Right hindlimb (tissue), 1 donor: ENCODE measurements around the gene OCA2.

ENCODE experiments used
- DNase-seq: peaks from one replicate; pipeline ENCODE4 v3.0.0-alpha.2; 2018

Gene OCA2

DNA sequence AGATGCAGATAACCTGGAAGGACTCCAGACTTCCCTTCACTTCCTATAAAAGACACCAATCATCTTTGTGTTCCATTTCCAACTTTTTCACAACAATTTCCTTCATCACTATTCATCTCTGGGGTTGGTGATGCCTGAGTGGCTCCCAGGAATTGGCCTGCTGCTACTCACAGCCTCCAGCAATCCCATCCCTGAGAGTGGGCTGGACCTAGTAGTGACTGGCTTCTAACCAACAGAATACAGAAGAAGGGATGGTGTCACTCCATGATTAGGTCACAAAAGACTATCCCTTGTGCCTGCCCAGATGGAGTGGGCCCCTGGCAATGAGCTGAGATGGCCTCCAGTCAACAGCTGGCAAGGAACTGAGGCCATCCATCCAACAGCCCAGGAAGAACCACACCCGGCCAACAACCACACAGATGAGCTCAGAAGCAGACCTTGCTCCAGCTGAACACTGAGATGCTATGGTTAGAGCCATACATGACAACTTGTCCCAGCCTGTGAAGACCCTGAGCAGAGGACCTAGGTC, 20.9 kb downstream of the OCA2 start:
- no peak for DNase-seq

DNA sequence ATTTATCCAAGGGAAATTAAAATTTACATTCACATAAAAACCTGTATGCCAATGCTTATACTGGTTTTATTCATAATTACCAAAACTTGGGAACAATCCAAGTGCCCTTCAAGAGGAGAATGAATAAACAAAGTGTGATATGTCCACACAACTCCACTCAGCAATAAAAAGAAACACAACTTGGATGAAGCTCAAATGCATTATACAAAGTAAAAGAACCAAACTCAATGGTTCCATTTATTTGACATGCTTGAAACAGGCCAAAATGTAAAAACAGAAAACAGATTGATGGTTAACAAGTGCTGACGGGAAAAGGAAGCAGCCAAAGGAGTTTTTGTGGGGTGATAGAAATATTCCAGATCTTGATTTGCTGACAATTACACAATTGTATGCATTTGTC, 23.5 kb downstream of the OCA2 start:
- no peak for DNase-seq

DNA sequence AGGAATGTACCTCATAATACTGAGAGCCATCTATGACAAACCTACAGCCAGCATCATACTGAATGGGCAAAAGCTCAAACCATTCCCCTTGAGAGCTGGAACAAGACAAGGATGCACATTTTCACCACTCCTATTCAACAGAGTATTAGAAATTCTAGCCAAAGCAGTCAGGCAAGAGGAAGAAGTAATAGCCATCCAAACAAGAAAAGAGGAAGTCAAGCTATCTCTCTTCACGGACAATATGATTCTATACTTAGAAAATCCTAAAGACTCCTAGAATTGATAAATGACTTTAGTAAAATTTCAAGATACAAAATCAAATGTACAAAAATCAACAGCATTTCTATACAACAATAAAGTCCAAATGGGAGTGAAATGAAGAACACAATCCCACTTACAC, 30.2 kb downstream of the OCA2 start:
- no peak for DNase-seq

DNA sequence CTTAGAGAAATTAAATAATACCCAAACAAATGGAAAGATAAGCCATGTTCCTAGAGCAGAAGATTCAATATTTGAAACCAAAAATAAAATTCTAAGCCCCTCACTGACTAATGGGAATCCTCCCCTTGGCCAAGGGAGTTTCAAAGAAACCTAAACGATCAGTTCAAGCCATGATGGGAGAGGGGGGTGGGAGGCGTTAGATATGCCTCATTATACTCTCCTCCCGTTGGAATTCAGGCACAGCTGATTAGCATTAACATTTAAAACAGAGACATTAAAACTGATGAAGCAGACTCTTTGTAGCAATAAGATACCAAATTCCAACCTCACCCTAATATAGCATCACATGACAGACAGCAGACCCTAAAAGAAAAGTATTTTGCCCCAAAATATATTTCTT, 32.9 kb downstream of the OCA2 start:
- DNase-seq = no peak

GRCh38 chr15:28060005-28060404, 39.1 kb downstream of the OCA2 start:
- DNase-seq = no peak

- no peak for DNase-seq
These were observed 41.0 kb downstream of the OCA2 start for GRCh38 chr15:28058082-28058481.

DNA sequence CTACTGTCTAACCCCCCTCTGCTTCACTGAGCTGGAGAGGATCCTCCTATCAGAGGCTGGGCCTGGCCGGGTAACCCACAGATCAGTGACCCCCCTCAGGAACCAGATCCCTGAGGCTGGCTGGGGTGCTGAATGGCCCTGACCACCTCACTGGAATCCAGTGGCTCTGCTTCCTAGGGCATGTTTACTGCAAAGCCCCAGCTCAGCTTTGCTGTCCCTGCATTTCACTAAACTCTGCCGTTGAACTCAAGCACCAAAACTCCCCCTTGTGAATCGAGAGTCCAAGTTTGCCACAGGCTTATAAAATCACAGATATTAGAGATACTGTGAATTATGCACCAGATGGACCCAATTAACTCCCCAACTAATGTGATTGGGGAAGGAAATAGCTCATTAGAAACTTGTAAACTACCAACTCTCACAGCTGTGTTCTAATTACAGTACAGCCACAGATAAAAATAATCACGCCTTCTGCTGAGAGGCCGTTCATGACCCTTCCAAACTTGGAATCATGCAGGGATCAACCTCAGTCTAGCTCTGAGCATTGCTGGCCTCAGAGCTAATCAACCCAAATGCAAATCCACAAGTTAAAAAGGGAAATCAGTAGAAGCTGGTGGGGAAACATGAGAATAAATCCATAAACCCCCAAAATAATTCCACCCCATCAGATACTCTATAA, 47.0 kb downstream of the OCA2 start:
- no peak for DNase-seq

DNA sequence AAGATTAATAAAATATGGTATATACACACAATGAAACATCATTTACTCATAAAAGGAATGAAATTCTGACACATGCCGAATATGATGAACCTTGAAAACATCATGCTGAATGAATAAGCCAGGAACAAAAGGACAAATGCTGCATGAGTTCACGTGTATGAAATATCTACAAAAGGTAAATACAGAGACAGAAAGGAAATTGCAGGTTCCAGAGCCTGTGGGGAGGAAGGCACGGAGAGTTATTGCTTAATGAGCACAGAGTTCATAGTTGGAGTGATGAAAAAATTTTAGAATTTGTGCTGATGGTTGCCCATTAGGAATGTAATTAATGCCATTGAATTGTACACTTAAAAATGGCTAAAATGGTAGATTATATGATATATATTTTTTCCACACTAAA, 49.5 kb downstream of the OCA2 start:
- no peak for DNase-seq

DNA sequence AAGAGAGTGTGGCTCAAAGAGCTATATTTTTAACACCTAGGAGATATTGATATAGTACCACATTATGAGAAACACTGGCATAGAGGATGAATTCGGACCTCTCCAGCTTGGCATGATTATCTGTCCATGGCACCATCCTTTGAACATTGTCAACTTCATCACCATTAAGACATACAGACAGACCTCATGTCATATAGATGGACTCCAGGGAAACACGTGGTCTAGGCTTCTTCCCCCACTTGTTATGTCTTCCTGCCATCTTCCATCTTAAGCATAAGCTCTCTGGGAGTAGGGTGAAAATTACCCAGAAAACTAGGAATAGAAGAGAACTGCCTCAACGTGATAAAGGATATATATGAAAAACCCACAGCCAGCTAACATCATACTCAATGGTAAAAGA, 51.8 kb downstream of the OCA2 start:
- DNase-seq = no peak

DNA sequence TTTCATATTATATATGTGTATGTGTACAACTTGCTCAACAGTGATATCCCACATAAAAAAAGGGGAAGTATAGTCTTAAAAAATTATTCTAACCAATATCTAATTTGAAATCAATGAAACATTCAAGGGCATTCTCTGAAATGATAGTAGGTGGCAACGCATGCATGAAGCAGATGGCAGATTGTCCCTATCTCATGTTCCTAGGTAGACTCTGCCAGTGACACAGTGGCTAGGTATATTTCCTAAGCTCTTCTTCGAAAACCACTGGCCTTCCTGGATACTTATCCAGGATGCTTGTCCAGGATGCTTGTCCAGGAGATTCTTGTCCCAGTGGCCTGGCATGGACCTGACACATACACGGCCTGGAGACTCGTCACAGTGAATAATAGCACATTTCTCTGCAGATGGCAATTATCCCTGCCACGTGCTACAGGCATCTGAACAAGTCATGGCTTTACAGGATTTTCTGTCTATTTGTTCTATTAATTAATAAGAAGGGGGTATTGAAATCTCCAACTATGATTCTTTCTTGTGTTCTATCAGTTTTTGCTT, 54.9 kb downstream of the OCA2 start:
- DNase-seq = no peak

- no peak for DNase-seq
These were observed 55.4 kb downstream of the OCA2 start for GRCh38 chr15:28043691-28044091.

GRCh38 chr15:28037969-28038590, 61.0 kb downstream of the OCA2 start:
- no peak for DNase-seq

- no peak for DNase-seq
These were observed 65.7 kb downstream of the OCA2 start for GRCh38 chr15:28033443-28033842.

DNA sequence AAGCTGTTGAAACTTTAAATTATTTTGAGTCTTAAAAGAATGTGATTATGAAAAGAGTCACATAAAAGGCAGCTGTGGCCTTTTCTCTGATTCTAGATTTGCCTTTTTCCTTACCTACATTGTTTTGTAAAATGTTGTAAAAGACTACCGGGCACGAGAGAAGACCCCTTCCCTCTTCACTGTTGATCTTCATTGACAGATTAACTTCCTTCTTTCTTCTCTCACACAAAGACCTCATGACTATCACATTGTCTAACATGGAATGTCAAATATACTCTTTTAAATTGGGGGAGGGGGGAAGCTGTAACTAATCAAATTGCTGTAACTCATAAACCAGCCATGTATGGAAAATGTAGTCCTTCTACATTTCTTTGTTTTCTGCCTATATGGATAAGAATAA, 68.3 kb downstream of the OCA2 start:
- DNase-seq = no peak

DNA sequence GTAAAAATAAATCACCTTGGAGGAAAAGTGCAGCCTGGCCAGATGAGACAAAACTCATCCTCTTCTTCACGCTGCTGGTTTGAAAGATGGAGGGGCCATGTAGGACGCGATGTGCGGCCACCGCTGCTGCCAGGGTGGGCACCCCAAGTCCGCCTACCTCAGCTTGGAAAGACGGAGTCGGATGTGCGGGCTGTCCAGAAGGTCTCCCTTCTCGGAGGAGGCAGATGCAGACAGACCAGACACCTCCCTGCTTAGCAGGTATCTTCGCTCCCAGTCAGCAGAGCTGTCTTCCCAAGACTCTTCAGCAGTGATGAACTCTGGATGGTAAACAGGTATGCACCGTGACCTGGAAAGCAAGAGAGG, 71.4 kb downstream of the OCA2 start:
- DNase-seq = no peak

DNA sequence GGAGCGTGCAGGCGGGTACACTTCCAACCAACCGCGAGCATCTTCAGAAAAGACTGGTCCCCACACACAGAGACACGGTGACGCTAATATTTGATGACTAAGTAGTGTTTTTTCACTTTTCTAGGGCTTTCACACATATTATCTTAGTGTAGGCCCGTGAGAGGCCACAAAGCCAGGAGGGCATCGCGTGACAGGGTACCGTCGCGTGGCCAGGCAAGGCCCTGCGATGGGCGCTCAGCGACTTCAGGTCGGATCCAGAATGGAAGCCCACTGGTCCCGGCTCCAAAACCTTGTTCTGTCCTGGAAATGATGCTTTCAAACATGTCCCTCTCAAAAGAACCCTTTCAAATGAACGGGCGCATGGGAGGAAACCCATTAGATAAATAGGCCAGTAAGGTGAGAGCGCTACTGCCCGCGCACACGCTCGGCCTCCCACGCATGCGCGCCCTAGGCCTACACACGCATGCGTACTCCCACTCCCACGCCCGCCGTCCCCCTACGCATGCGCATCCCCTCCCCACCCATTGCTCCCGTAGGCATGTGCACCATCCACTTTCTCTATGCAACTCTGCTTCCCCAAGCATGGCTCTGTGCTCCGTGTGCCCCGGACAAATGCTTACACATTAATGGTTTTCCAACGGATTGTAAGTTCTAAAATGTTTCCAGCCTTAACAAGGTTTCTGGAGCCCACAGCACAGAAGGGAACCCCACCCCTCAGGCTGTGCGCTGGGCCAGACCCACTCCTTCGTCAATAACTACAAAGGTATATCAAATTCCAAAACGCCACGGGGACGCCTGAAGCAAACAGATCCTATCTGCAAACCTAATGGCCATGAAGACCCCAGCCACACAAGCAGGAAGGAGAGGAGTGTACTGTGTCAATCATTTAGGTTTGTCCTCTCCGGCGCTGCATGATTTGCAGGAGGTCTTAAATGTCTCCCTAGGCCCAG, 72.1 kb downstream of the OCA2 start:
- no peak for DNase-seq

GRCh38 chr15:28026221-28026620, 72.9 kb downstream of the OCA2 start:
- no peak for DNase-seq

DNA sequence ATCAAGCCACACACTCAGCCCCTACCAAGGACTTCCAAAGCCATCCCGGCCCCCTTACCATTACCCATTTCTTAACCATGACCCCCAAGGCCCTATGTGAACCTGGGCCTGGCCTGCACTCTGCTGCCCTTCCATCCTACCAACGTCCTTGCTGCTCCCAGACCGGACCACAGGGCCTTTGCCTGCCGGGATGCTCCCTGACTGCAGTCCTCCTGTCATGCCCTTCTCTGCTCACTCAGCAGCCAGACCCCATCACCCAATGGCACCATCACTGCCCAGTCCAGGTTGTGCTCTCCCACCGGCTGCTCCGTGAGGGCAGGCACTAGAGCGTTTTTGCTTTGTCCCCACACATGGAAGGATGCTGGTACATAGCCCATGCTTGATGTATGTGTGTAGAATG, 73.7 kb downstream of the OCA2 start:
- DNase-seq = no peak

DNA sequence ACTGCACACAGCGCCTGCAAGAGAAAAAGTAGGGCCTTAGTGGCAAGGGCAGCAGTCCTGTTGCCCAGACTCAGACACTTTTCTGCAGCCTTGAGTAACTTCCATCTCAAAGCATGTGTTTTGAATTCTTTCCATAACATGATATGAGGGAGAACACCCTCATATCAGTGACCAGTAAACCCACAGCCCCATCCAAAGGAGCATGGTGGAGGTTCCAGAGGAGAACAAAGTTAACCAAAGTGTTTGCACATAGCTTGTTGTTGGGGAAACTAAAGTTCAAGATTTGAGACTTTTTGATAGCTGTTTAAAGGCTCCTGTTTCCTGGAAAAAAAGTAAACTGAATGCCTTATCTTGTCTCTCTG, 74.2 kb downstream of the OCA2 start:
- no peak for DNase-seq

- DNase-seq = no peak
These were observed 74.9 kb downstream of the OCA2 start for GRCh38 chr15:28023933-28024888.

GRCh38 chr15:28023422-28023821, 75.7 kb downstream of the OCA2 start:
- no peak for DNase-seq

GRCh38 chr15:28022961-28023360, 76.2 kb downstream of the OCA2 start:
- no peak for DNase-seq
